Urothelium cell line (cell line): ENCODE results near the gene PIEZO1.
A peak's percentile ranks its signal among the peaks of the same experiment; 100 is the strongest.
"Not testable (repeated sequence)": the region's sequence is repeated elsewhere in the genome, so short reads cannot be mapped to it uniquely, and the experiment has no call there.

Experiments used
- DNase-seq: peaks from one replicate; pipeline ENCODE4 v3.0.0; 2011; ENCODE audit warnings: low spot score, mixed read lengths
- FAIRE-seq: peaks from 2 replicates; lab custom pipeline; 2011; peaks lifted over from hg19 to GRCh38; lab: Jason Lieb, UNC

The PIEZO1 gene

DNA sequence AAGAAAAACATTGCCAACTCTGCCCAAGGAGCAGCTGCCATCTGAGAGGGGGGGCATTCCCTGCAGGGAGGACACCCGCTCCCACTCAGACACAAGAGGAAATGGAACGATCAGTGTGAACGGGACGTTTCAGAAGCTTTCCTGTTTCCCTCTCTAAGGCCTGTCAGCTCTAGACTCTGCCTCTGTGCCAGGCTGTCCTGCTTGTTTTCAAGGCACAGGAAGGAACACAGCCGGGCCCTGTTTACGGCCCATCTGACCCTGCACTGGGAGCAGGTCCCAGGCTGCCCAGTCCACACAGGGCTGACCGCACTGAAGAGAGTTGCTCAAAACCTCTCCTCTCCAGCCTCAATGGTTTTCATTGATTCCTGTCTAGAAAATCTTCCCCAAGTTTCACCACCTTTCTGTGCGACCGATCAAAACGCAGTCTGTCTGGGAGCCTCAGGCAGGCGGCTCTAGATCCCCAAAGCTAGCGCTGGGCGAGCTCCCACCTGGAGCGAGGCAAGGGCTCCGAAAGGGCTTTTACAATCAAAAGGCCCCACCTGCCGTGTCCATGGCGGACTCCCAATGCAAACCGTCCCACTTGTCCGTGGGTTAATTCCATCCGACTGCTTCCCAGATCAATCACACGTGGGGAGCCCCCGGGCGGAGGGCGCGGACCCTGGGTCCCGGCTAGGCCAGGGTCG is 1.5 kb downstream of the PIEZO1 start:
- FAIRE-seq (no peak), DNase-seq (no peak)

DNA sequence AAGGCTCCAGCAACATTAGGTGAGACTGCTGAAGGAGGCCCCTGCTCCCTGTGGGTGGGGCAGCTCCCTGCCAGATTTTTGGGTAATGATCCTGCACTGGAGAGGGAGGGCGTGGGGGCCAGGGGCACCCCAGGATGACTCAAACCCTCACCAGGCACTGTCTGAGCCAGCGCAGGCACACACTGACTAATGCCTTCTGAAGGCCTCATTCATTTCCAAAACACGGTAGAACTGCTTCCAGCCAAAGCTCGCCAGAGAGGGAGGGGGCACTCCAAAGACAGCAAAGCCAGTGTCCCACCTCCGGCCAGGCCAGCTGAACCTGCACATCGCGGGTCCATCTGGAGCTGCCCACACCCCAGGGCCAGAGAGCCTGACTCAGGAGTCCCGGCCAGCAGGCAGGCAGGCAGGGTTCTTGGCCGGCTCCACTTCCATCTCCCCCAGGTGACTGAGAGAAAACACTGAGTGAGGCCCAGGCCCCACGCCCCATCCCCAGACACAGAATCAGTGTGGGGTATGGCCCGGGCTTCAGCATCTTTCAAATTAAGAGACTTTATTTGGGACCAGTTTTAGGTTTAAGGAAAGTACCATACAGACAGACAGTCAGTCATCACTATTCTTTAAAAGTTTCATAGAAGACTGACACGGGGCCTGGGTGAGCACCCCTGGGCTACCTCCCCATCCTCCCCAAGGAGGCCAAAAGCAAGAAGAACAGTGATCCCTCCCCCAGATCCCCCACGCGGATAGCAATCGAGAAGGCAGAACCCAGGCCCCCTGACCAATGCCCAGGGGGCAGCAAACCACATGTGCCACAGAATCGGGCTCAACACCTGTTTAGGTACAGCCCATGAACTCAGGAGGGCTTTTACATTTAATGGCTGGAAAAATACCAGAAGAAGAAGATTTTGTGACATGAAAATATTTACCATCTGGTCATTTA is 2.3 kb downstream of the PIEZO1 start:
- peak; percentile 70 for DNase-seq
- no peak for FAIRE-seq

DNA sequence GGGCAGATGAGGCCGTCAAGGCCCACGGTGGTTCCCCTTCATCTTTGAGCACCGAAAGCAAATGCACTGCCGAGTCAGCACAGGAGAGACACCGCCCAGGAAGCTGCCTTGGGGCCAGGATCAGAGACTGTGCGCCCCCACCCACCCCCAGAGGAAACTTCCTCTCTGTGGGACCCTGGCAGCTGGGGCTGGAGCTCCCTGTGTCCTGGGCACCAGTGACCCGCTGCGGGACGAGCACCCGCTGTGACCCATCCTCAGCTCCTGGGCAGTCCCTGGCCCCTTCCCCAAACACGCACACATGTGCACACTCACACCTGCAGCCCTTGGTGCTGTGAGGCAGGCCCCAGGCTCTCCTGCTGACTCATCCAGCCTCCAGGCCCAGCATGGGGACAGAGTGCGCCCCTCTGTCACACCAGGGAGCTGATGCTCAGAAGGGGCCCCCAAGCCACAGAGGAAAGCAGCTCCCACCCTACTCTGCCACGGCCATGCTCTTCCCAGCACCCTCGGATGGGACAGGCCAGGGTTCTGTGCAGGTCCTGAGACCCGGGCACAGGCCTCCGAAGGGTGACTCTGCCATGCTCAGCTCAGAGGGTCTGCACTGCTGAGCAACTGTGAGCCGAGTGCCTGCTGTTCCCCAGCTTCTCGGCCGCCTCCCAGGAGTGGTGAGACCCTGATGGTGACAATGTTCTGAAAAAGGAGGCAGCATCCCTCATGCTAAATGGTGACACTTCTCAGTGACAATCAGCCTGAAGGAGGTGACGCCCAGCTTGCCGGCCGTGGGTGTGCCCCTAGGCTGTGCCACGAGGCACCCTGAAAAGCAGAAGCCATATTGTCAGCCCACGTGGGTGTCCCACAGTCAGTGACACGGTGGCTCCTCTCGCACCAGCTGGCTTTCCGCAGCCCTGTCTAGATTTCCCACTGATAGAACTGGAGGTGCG is 3.6 kb downstream of the PIEZO1 start:
- FAIRE-seq (no peak), DNase-seq (no peak)

DNA sequence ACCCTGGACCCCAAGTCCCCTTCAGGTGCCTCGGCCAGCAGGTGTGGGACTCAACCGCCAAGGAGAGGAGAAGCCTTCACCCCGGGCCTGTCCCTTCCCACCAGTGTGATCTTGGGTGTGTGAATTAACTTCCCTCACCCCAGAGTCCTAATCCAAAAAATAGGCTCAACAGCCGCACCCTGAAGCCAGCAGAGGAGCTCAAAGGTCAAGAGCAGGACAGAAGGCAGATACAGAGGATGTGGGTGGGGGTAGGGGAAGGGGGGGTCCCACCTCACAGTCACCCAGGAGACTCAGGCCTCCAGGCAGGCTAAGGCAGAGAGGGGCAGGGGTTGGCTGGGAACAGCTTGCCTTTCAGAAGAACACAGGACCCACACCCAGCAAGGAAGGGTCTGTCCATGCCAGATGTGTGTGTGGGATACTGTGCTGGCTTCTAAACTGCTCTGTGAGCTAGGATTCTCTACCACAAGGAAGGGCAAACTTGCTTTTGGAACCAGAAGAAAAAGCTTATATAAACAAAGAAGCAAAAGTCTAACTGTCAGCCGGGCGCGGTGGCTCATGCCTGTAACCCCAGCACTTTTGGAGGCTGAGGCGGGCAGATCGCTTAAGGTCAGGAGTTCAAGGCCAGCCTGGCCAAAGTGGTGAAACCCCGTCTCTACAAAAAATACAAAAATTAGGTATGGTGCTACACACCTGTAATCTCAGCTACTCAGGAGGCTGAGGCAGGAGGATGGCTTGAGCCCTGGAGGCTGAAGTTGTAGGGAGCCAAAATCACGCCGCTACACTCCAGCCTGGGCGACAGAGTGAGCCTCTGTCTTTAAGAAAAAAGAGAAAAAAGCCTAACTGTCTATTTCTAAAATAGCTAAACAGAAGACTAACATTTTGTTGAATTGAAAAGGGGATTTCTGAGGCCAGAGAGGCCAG is 4.6 kb downstream of the PIEZO1 start:
- FAIRE-seq (no peak), DNase-seq (no peak)

DNA sequence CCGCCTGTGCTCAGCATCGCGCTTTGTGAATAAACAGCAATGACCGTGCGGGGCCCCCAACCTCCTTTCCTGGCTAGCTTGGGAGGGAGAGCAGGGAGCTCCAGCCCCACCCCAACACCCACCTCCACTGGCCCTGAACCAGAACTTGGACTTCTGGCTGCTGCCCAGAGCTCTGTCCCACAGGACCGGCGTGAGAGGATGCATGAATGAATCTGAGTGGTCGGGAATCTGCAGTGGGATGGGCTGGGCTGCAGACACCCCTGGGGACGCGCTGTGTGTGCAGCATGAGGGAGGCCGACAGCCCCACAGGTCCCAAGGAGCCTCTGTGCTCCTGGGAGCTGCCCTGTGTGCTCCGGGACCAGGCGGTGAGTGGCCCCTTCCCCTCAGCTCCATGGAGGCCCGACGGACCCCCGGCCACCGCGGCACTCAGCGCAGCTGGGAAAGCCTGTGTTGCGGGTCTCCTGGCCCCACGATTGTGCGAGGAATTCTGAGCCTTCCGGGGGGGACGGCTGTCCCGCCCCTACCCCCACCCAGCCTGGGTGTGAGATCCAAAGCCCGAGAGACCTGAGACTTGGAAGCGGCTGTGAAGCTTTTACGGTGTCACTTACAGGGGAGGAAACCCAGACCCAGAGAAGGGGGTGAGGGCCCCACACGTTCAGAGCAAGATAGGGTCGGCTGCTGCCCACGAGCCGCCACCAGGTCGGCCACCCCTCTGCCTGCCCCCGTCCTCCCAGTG is 5.4 kb downstream of the PIEZO1 start:
- DNase-seq = no peak
- no peak for FAIRE-seq

DNA sequence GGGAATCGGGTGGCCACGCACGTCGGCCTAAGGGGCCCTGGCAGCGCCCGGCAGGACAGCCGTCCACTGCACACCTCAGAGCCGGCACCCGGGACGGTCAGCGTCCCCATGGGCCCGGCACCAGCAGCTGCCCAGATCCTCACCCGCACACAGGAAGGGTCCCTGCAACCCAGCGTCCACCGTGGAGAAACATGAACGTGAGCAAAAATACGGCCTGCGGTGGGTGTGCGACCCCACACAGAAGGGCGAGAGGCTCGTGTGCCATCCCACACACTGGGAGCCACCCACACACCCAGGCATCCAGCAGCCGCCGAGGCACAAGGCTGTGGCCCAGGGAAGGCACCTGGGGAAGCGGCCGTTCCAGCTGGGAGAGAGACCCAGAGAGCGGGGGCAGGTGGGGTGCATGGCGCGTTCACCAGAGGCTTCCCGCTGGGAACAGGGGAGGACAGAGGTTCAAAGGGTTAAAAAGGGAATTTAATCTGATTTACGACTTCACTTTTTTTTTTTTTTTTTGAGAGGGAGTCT is 6.4 kb downstream of the PIEZO1 start:
- DNase-seq (no peak), FAIRE-seq (no peak)

DNA sequence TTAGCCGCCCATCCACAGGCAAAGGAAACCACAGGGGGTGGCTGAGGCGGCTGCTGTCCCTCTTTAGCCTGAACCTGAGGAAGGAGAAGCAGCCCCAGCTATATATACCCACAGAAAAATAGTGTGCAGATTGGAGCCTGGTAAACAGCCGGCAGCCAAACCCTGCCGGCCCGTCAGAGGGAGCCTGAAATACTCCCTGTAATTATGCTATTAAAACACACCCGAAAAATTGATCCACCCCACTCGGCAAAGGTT is 6.8 kb downstream of the PIEZO1 start:
- no peak for FAIRE-seq
- no peak for DNase-seq

DNA sequence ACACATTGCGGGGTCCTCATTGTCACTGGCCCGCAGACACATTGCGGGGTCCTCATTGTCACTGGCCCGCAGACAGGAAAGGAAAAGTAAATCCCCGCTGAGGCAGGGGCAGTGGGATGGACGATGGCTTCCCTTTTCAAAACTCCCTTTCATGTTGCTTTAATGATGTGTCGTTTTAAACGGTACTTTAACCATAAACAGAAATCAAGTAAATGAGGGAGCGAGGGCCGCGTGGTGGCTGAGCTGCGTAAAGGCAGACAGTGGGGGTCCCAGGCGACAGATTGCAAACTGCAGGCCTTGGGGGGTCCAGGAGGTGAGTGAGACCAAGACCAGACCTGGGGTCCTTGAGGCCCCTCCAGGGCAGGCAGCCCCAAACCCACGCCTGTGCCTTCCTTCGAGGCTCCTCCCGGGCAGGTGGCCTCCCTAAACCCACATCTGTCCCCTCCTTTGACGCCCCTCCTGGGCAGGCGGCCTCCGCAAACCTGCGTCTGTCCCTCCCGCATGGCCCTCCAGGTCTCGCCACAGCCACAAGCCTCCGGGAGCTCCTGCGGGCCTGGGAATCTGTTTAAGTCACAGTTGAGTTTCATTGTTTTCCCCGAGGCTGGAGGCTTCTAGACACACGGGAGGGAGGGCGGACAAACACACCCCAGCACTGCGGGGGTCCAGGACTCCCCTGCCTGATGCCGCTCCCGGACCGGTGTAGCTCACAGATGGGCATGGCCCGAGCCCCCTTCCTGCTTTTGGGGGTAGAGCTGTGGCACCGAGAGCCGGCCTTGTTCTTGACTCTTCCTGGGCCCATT is 7.3 kb downstream of the PIEZO1 start:
- no peak for DNase-seq

DNA sequence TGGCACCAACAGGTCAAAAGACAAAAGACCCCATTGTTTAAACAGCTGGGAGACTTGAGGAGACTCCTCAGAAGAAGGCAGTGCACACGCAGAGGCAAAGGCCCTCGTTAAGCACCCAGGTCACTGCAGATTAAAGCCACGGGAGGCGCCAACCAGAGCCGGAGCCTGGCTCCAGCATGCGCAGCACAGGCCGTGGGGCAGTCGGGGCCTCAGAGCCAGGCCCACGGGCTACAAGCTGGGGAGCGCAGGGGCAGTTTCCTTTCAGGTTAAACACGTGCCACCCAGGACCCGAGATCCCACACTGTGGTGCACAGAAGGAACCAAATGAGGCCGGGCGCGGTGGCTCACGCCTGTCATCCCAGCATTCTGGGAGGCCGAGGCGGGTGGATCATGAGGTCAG is 9.2 kb downstream of the PIEZO1 start:
- no peak for DNase-seq
- FAIRE-seq = no peak

More for the DNA sequence above, 7.3 kb downstream of the PIEZO1 start:
- no peak for FAIRE-seq

DNA sequence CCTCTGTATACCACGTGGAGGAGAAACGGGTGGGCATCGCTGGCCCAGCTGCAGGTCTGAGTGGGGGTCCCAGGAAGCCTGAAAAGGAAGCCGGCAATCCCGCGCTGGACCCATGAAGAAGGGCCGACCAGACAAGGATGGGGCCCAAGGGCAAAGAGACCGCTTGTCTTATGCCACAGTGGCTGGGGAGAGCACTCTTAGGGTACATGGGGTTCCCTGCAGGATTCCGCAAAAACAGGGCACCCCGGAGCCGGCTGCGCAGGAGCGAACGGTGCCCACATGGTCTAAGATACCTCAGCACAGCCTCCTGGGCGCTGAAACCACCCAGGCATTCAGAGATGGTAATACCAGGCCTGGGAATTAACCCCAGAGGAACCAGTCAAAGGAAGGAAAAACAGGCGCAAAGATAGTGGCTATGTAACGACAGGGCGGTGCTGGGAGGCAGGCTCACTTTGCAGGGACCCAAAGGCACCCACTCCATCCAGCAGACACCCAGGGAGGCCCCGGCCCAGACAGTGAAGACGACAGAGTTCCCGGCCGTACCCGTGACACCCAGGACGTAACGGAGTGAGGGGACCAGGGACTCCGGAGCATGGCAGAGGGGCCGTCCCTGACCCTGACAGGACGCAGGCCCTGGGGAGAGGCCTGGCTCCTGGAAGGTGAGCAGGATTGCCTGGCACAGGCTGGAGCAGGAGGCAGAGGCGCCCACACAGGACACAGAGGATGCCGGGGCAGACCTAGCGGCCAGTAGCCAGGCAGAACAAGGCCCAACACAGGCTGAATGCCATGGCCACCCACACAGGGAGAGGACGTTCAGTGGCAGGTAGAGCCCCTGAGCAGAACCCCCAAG is 10.3 kb downstream of the PIEZO1 start:
- FAIRE-seq = no peak

DNA sequence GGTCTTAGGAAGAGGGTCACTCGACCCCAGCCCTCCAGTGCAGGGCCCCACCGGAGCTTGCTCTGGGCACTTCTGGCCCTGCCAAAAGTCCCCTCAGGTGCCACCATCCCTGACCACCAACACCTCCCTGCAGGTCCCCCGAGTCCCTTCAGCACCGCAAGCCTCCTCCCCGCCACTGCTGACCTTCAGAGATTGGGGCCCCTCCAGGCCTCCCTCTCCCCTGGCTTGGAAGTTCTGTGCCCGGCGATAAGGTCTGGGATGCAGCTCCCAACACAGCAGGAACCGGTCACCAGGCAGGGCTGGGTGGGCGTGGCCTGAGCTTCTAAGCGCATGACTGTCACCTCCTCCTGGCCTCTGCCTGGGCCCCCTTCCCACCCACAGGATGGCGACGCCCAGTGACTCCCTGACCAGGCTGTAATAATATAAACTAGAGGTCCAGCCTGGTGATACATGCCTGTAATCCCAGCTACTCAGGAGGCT is 11.2 kb downstream of the PIEZO1 start:
- FAIRE-seq (no peak), DNase-seq (no peak)

More for the DNA sequence above, 10.3 kb downstream of the PIEZO1 start:
- DNase-seq = no peak

DNA sequence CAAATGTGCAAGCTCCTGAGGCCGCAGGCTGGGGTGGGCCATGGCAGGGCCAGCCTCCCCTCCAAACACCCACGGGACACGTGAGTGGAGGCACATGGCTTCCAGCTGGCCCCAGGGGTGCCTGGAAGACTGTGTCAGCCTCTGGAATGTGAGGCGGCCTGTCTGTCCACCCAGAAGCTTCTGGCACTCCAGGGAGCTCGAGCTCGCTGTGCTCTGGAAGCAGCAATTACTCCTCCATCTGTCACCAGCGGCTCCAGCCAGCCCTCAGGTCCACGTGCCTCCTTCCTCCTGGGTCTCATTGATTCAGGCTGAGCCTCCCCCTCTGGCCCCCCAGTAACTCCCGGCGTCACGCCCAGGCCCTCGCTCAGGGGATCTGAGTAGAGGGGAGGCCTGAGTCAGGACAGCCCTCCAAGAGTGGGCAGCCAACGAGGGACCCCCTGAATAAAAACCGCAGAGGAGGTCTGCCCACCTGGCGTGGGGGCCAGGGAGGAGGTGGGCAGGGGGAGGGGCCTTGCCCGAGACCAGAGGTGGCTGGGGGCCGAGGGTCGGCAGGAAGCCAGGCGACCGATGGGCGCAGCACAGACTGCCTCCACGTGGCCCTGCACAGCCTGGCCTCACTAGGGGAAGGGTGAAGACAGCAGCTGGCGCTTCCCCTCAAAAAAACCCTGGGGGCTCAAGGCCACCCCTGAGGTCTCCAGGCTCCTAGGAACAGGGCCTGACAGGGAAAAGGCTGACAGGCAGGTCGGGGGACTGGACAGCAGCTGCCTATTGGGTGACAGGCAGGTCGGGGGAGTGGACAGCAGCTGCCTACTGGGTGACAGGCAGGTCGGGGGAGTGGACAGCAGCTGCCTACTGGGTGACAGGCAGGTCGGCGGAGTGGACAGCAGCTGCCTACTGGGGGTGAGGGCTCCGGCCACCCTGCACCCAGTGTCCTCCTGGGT is 11.9 kb downstream of the PIEZO1 start:
- FAIRE-seq = no peak
- DNase-seq = no peak

DNA sequence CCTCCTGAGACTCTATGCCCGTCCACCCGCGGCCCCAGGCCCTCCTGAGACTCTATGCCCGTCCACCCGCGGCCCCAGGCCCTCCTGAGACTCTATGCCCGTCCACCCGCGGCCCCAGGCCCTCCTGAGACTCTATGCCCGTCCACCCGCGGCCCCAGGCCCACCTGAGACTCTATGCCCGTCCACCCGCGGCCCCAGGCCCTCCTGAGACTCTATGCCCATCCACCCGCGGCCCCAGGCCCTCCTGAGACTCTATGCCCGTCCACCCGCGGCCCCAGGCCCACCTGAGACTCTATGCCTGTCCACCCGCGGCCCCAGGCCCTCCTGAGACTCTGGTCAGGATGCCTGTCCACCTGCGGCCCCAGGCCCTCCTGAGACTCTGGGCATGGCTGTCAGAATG is 13.2 kb downstream of the PIEZO1 start:
- DNase-seq, FAIRE-seq: not testable (repeated sequence)

DNA sequence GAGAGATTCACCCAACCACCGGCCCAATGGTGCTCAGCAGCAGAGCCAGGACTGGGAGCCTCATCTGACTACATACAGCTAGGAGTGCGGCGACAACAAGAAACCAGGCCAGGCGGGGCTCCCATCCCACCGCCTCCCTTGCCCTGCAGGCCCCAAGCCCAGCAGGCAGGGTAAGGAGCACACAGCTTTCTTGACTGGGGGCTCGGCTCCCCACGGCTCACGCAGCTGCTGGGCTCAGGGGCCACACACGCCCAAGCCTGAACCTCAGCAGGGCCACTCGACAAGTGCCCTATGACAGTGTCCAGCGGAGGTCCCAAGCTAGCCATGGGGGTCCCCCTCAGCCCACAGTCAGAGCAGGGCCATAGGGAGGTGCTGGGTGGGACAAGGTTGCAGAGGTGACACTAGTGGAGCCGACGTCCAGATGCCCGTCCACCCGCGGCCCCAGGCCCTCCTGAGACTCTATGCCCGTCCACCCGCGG is 13.7 kb downstream of the PIEZO1 start:
- DNase-seq = no peak
- no peak for FAIRE-seq

DNA sequence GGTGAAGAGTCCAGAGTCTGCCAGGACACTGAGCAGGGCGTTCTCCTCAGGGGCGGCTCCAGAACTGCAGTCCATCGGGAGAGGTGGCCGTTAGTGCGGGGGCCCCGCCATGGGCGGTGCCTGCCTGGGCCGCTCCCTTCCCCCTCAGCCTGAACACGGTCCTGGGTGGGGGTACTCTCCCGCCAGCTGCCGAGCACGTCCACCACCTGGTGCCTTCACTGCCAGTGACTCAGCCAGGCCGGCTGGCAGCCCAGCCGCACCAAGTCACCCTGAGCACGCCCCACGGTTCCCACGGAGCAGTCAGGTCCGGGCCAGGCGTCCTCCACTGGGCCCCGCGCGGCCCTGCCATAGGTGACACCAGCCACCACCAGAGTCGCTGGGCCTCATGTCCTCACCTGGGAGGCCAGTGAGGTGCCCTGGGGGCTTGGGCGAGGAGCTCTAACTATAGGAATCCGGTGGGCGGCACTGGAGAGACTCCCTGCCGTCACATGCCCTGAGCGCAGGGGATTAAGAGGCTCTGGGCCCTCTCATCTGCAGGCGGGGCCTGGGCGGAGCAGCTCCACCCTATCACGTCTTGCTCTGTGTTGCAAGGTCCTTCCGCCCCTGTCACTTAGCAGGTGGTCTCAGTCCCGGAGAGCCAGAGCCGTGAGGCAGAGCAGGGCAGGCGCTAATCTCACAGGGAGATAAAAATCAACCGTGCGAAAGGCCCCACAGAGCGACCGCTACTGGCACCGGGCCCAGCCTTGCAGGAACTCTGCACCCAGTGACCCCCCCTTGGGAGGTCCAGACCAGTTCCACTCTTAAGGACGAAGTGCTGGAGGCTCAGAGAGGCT is 14.3 kb downstream of the PIEZO1 start:
- no peak for FAIRE-seq

More for the DNA sequence above, 14.3 kb downstream of the PIEZO1 start:
- DNase-seq = no peak
